ENCODE data around the gene SECTM1.

SECTM1 gene

GRCh38 chr17:82299452-82299851 lies 34.1 kb downstream of the SECTM1 start:
- no peak for DNase-seq (ENCODE audit: low spot score)

DNA sequence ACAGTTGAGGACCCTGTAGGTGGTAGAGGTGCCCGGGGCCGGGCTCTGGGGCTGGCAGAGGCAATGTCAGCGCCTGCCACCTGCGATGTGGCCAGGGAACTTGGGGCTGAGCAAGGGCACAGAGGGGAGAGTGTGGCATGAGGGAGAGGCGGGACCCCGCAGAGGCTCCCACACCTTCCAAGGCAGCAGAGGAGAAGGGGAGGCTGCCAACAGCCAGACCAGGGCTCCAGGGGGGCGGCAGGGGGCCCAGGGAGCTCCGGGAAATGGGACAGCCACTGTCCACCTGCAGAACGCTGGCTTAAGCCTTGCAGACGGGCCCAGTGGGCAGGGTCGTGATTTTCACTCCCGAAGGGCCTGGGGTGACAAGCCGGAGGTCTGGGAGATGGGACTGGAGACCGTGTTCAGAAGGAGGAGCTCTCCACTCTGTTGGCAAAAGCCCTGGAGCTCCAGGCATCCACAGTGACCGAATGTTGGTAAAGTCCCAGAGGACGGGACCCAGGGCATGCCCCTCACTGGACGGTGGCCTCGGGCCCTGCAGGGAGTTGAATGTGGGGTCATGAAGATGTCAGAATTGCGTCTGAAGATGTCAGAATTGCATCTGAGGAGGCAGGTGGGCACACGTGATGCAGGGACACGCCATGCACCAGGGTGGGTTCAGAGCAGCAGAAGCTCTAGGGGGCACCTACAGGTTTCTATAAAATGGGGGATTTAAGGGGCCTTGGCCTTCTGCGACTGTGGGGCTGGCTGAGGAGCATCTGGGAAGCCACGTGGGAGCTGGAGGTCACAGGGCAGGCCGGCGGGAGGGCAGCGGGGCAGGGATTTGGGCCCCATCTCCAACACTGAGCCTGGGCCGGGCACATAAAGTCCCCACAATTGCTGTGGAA lies 34.8 kb downstream of the SECTM1 start:
- DNase-seq (ENCODE audit: low spot score) = no peak

DNA sequence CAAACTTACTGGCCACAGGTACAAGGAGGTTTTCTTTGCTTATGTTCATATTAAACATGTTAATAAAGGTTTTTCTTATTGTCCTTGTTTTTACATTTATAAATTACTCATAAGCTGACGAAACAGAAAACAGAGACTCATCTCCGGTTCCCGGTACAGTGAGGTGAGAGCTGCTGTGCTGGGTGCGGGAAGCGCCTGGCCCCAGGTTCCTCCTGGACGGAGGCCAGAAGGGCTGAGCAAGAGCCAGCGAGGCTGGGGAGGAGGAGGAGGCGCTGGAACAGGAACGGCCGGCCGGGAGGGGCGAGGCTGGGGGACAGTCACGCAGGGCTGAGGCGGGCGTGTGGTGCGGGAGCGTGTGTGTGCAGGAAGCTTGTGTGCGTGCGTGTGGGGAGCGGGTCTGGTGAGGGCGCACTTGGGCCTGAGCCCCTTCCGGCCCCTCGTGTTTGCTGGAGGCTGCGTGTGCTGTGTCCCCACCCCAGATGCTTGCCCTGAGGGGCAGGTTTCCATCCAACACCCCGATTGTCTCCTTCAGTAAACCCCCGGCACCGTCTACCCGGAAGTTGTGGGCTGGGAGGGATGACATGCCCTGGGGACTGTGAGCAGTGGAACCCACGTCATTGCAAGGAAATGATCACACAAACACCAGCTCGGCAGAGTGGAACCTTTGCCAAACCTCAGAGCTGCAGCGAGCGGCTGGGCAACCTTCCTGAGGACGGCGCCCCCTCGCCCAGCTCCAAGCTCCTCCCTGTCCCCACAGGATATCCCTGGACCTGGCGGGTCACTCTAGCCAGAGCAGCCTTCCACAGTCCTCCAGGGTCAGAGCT lies 35.6 kb downstream of the SECTM1 start:
- peak; percentile 45 for DNase-seq (ENCODE audit: low spot score)

DNA sequence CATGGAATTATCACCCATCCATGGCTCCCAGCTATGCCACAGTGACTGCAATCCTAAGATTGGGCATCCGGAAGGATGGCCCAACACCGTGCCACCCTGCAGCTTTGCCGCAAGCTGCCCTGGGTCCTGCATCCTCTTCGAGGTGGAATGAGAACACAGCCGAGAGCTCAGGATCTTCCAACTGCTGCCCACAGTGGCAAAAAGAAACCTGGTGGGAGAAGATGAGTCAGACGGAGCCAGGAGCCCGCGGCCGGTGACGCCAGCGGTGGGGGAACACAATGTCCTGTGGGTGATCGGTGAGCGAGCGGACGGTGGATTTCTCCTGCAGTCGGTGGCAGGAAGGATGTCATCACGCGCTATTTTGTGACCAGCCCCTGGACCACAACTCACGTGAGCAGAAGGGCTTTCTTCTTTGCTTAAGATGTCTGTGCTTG lies 36.3 kb downstream of the SECTM1 start:
- DNase-seq (ENCODE audit: low spot score) = no peak

- DNase-seq (ENCODE audit: low spot score) = no peak
These were observed 36.9 kb downstream of the SECTM1 start for GRCh38 chr17:82296511-82297279.

- DNase-seq (ENCODE audit: low spot score) = no peak
These were observed 38.1 kb downstream of the SECTM1 start for GRCh38 chr17:82295472-82295814.

- no peak for DNase-seq (ENCODE audit: low spot score)
These were observed 39.3 kb downstream of the SECTM1 start for GRCh38 chr17:82294064-82294773.

DNA sequence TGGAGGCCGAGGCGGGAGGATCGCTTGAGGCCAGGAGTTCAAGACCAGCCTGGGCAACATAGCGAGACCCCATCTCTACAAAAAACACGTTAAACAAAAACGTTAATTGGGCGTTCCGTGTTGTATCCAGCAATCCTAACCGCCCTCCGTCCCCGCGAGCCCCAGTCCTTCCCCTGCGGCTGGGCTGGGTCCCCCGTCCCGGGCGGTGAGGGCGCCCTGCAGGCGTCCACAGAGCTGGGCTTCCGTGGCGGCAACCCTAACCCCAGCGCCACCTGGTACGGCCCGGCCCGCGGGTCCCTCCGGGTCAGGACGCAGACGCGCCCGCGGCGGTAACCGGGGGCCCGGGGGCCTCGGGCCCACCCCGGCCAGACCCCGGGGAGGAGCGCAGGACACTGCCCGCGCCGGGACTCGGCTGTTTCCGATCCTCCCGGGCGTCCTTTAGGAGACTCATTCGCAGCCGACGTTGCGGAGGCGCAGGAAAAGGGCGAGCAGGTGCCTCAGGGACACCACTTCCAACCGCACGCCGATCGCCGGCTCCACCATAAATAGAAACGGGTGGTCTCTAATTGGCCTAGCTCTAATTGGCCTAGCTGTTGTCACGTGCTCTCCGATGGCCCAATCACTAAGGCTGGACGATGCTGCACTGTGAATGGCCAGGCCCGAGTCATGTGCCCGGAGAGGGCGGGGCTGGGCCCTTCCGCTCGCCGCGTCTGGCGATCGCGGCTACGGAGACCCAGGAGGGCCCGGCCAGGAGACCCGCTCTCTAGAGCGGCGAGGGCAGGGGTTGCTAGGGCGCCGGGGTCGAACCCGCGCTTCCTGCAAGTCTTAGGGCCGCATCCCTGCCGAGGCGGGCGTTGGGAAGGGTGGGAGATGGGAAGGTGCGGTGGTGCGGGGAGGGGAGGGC lies 41.1 kb downstream of the SECTM1 start:
- DNase-seq (ENCODE audit: low spot score) = peak; percentile 97

GRCh38 chr17:82291582-82292250 lies 41.9 kb downstream of the SECTM1 start:
- DNase-seq (ENCODE audit: low spot score) = no peak

- DNase-seq (ENCODE audit: low spot score) = no peak
These were observed 45.4 kb downstream of the SECTM1 start for GRCh38 chr17:82287868-82288801.

GRCh38 chr17:82287013-82287867 lies 46.3 kb downstream of the SECTM1 start:
- DNase-seq (ENCODE audit: low spot score) = no peak

- DNase-seq (ENCODE audit: low spot score) = no peak
These were observed 48.4 kb downstream of the SECTM1 start for GRCh38 chr17:82285141-82285540.

DNA sequence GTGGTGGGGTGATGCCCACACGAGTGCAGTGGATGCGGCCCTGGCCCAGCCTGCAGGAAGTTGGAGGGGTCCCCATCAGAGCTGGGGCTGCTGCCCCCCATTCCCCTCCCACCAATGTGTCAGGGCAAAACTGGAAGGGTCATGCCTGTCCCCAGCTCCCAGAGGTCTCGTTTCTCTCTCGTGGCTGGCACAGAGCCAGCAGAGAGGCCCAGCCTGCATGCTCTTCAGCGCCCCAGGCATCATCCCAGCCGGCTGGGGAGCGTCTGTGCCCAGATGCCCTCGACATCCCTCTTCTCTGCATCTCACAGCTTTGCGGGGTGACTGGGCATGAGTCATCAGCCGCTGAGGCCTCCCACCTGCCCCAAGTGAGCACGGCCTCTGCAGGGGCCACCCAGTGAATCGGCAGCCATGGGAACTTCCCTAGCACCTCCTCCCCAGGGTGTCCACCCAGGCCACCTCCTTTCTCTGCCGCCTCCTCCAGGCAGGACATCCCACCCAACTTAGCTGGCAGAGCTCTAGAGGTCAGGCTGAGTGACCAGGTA lies 50.3 kb downstream of the SECTM1 start:
- DNase-seq (ENCODE audit: low spot score) = no peak

GRCh38 chr17:82282239-82283207 lies 51.0 kb downstream of the SECTM1 start:
- DNase-seq (ENCODE audit: low spot score) = no peak

- DNase-seq (ENCODE audit: low spot score) = no peak
These were observed 51.9 kb downstream of the SECTM1 start for GRCh38 chr17:82281502-82282238.

DNA sequence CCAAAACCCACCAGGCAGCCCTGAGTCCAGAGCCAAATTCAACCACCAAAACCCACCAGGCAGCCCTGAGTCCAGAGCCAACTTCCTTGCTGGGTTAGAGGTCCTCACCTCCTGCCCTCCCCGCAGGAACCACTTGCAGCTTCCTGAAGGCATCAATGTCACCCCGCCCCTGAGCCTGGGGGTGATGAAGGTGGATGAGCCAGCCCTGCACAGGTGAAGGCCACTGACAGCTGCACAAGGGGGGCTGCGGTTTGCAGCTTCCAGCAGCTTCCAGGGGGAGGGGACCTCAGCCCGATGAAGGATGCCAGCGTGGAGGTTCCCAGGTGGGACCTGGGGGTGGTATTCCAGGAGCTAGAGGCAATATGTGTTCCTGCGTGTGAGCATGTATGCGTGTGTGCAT lies 52.5 kb downstream of the SECTM1 start:
- DNase-seq (ENCODE audit: low spot score) = no peak
